K562 (cell line): ENCODE measurements around the gene EXOSC2. TPM values are rescaled to one million over a fixed set of nuclear protein-coding genes. Genes with fewer than 3 reads are reported as not detected.
A peak's percentile ranks its signal among the peaks of the same experiment; 100 is the strongest.

Source experiments
- ARNT ChIP-seq, 2 experiments: fragments of 450-650 bp; IDR thresholded peaks; 2 replicates each; pipeline ENCODE4 v1.6.1; 2016; ENCODE audit warnings: mild to moderate bottlenecking in 1 of 2
- CBFB ChIP-seq: sonication (generic); formaldehyde crosslinking; IDR thresholded peaks from 2 replicates; pipeline ENCODE4 v1.4.0; 2020; ENCODE audit warnings: mild to moderate bottlenecking, missing genetic modification reagents
- CHD2 ChIP-seq: IDR thresholded peaks from 2 replicates; pipeline ENCODE4 v1.6.1; 2011; ENCODE audit warnings: low read depth, low read length
- CHD4 ChIP-seq: fragments of 200-600 bp; sonication (generic); IDR thresholded peaks from 3 replicates; pipeline ENCODE4 v1.6.1; 2012; ENCODE audit warnings: low read depth, mild to moderate bottlenecking, mixed read lengths, low read length, inconsistent platforms; ENCODE audit not compliant: insufficient read depth, insufficient replicate concordance, poor library complexity, severe bottlenecking
- FOXK1 ChIP-seq: sonication (generic); formaldehyde crosslinking; IDR thresholded peaks from 2 replicates; pipeline ENCODE4 v1.8.0; 2022; ENCODE audit warnings: missing genetic modification reagents, mild to moderate bottlenecking, borderline replicate concordance
- MCM3 ChIP-seq: fragments of 450-650 bp; IDR thresholded peaks from 2 replicates; pipeline ENCODE4 v1.6.1; 2016
- NCOA4 ChIP-seq: fragments of 450-650 bp; IDR thresholded peaks from 2 replicates; pipeline ENCODE4 v1.6.1; 2018; ENCODE audit warnings: mild to moderate bottlenecking; ENCODE audit not compliant: partially characterized antibody
- PTRF ChIP-seq: fragments of 450-650 bp; IDR thresholded peaks from 2 replicates; pipeline ENCODE4 v1.6.1; 2016; ENCODE audit warnings: mild to moderate bottlenecking, missing genetic modification characterization, missing compliant biosample characterization
- RAD51 ChIP-seq: fragments of 450-650 bp; IDR thresholded peaks from 2 replicates; pipeline ENCODE4 v1.7.1; 2016; ENCODE audit warnings: low read depth, mild to moderate bottlenecking, borderline replicate concordance
- SIRT6 ChIP-seq: IDR thresholded peaks from one replicate; pipeline ENCODE4 v1.6.1; 2012; ENCODE audit warnings: low read depth, mild to moderate bottlenecking, control low read depth, inconsistent platforms, low read length, moderate library complexity
- SMARCB1 ChIP-seq: IDR thresholded peaks from 2 replicates; pipeline ENCODE4 v1.6.1; 2011; ENCODE audit warnings: improper control_type of control experiment, low read depth; ENCODE audit not compliant: insufficient read length
- TBL1XR1 ChIP-seq, 2 experiments: IDR thresholded peaks; 2 replicates each; pipeline ENCODE4 v1.6.1; 2012; ENCODE audit warnings: improper control_type of control experiment in 2 of 2, low read length in 2 of 2, mild to moderate bottlenecking in 1 of 2
- TEAD1 ChIP-seq, 2 experiments: fragments of 450-650 bp in 1 of 2; sonication (generic) in 1 of 2; formaldehyde crosslinking; IDR thresholded peaks; 2 replicates each; pipeline versions ENCODE4 v1.4.0 to v1.8.0; 2020 to 2022; ENCODE audit warnings: mild to moderate bottlenecking in 2 of 2, missing genetic modification reagents in 1 of 2
- TRIM24 ChIP-seq, 2 experiments: fragments of 450-650 bp; IDR thresholded peaks; 2 replicates each; pipeline ENCODE4 v1.6.1; 2016
- ZFP1 ChIP-seq: fragments of 450-650 bp; formaldehyde crosslinking; IDR thresholded peaks from 2 replicates; pipeline ENCODE4 v1.4.0; 2020; ENCODE audit warnings: mild to moderate bottlenecking, mixed read lengths
- ZSCAN29 ChIP-seq: fragments of 450-650 bp; IDR thresholded peaks from 2 replicates; pipeline ENCODE4 v1.6.1; 2017
- polyA plus RNA-seq, 8 experiments: library from polyadenylated mRNA; depleted of rRNA in 4 of 8; stranded (reverse) in 5 of 8; unstranded in 3 of 8; fragments of >200 nt; fragmentation: Nextera tagmentation in 2 of 8; fragmentation: Illumina TruSeq in 1 of 8; extraction: Ambion mirVana in 2 of 8; extraction: Trizol in 1 of 8; gene quantifications; 2 replicates each; pipeline versions ENCODE4 v1.2.1 to v1.2.3, GENCODE V29; 2011 to 2014; ENCODE audit warnings: inconsistent platforms in 1 of 8, missing spikeins in 1 of 8
- total RNA-seq, 7 experiments: library from RNA; depleted of rRNA in 6 of 7; stranded (reverse); fragments of >200 nt in 6 of 7; fragmentation: Illumina TruSeq in 2 of 7; extraction: Trizol in 2 of 7; gene quantifications; 2 replicates each; pipeline versions ENCODE4 v1.2.1 to v1.2.3, GENCODE V29; 2011 to 2021; ENCODE audit warnings: low replicate concordance in 1 of 7
- TF ChIP-seq, protein P1 (sequence below): fragments of 250-450 bp; sonication (Bioruptor Pico); IDR thresholded peaks from 2 replicates; pipeline ENCODE4 v1.8.0; 2022; ENCODE audit warnings: moderate library complexity, mild to moderate bottlenecking, inconsistent platforms
- TF ChIP-seq, protein P2 (sequence below): fragments of 450-650 bp; formaldehyde crosslinking; IDR thresholded peaks from 2 replicates; pipeline ENCODE4 v1.4.0; 2022; ENCODE audit warnings: missing genetic modification characterization
- TF ChIP-seq, protein P3 (sequence below), 2 experiments: fragments of 450-650 bp; IDR thresholded peaks; 2 replicates each; pipeline ENCODE4 v1.6.1; 2016
- TF ChIP-seq, protein P4 (sequence below): fragments of 250-450 bp; sonication (Bioruptor Pico); IDR thresholded peaks from 2 replicates; pipeline ENCODE4 v1.5.0; 2022; ENCODE audit warnings: mild to moderate bottlenecking

Gene EXOSC2
- total and polyA plus RNA-seq, 9 of the 15 experiments (the other 6 are each of a cell fraction or from before 2014, with no cell fraction given): 46.0 to 101 (median 77.6) TPM

DNA sequence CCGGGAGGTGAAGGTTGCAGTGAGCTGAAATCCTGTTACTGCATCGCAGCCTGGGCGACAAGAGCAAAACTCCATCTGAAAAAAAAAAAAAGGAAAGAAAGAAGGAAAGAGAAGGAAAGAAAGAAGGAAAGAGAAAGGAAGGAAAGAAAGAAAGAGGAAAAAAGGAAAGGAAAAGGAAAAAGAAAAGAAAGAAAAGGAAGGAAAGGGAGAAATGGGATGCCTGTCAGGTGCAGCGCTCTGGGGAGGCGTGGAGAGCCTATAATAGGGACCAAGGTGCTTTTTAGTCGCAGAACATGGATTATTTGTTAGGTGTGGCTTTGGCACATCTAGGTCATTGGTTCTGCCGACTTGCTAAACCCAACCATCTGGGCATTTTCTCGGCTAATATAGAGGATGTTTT, 17.9 kb downstream of the EXOSC2 start (continued):
- TF ChIP-seq TEAD1 (CRISPR knock-in tag; IDR thresholded peaks at IDR 0.05) (no peak), MCM3 (no peak), PTRF (tag) (no peak), FOXK1 (CRISPR knock-in tag) (no peak), CHD2 (no peak), RAD51 (no peak), SIRT6 (no peak), CHD4 (no peak), SMARCB1 (no peak), CBFB (CRISPR knock-in tag) (no peak), TBL1XR1 (IDR thresholded peaks at IDR 0.05; ENCODE audit: low read length in 2 of 2) (no peak), ZFP1 (CRISPR knock-in tag) (no peak), TRIM24 (IDR thresholded peaks at IDR 0.05) (0 out of 4 replicates have a peak, but pooled peaks of 1 of the 2 experiments have one; percentile 9), ZSCAN29 (no peak), NCOA4 (no peak), ARNT (IDR thresholded peaks at IDR 0.05) (0 out of 4 replicates have a peak, but pooled peaks of 1 of the 2 experiments have one; percentile 51)
- TF ChIP-seq, protein P1, sequence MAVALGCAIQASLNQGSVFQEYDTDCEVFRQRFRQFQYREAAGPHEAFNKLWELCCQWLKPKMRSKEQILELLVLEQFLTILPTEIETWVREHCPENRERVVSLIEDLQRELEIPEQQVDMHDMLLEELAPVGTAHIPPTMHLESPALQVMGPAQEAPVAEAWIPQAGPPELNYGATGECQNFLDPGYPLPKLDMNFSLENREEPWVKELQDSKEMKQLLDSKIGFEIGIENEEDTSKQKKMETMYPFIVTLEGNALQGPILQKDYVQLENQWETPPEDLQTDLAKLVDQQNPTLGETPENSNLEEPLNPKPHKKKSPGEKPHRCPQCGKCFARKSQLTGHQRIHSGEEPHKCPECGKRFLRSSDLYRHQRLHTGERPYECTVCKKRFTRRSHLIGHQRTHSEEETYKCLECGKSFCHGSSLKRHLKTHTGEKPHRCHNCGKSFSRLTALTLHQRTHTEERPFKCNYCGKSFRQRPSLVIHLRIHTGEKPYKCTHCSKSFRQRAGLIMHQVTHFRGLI: no peak
- TF ChIP-seq, protein P2, sequence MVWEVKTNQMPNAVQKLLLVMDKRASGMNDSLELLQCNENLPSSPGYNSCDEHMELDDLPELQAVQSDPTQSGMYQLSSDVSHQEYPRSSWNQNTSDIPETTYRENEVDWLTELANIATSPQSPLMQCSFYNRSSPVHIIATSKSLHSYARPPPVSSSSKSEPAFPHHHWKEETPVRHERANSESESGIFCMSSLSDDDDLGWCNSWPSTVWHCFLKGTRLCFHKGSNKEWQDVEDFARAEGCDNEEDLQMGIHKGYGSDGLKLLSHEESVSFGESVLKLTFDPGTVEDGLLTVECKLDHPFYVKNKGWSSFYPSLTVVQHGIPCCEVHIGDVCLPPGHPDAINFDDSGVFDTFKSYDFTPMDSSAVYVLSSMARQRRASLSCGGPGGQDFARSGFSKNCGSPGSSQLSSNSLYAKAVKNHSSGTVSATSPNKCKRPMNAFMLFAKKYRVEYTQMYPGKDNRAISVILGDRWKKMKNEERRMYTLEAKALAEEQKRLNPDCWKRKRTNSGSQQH (CRISPR knock-in tag): no peak
- TF ChIP-seq, protein P3, sequence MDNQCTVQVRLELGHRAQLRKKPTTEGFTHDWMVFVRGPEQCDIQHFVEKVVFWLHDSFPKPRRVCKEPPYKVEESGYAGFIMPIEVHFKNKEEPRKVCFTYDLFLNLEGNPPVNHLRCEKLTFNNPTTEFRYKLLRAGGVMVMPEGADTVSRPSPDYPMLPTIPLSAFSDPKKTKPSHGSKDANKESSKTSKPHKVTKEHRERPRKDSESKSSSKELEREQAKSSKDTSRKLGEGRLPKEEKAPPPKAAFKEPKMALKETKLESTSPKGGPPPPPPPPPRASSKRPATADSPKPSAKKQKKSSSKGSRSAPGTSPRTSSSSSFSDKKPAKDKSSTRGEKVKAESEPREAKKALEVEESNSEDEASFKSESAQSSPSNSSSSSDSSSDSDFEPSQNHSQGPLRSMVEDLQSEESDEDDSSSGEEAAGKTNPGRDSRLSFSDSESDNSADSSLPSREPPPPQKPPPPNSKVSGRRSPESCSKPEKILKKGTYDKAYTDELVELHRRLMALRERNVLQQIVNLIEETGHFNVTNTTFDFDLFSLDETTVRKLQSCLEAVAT (IDR thresholded peaks at IDR 0.05): 0 out of 4 replicates have a peak, but pooled peaks of 1 of the 2 experiments have one; percentile 19
- TF ChIP-seq, protein P4, sequence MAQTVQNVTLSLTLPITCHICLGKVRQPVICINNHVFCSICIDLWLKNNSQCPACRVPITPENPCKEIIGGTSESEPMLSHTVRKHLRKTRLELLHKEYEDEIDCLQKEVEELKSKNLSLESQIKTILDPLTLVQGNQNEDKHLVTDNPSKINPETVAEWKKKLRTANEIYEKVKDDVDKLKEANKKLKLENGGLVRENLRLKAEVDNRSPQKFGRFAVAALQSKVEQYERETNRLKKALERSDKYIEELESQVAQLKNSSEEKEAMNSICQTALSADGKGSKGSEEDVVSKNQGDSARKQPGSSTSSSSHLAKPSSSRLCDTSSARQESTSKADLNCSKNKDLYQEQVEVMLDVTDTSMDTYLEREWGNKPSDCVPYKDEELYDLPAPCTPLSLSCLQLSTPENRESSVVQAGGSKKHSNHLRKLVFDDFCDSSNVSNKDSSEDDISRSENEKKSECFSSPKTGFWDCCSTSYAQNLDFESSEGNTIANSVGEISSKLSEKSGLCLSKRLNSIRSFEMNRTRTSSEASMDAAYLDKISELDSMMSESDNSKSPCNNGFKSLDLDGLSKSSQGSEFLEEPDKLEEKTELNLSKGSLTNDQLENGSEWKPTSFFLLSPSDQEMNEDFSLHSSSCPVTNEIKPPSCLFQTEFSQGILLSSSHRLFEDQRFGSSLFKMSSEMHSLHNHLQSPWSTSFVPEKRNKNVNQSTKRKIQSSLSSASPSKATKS (CRISPR knock-in tag): no peak
